ENCODE results near the gene DRD1. TPM values are rescaled to one million over a fixed set of nuclear protein-coding genes. Genes with fewer than 3 reads are reported as not detected.

The DRD1 gene
- total RNA-seq, 1 experiment from 2014 or later: 0.54 TPM

DNA sequence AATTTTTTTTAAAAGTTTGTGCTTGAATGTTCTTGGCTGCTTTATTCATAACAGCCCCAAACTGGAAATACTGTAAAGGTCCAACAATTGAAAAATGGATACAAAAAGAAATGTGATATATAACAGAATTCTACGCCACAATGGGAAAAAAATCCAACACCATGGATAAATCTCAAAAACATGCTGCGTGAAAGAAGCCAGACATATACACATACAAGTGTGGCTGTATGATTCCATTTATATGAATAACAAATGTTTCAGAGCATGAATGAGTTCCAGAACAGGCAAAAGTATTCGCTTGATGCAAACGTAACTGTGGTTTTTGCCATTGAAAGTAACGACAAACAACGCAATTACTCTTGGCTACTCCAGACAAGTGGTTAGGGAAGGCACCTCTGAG, 27.2 kb upstream of the DRD1 start:
- BruUV-seq (replicated peaks): no TSS peak
- CTCF ChIA-PET: no interaction called here
- Histone ChIP-seq H3K4me3 (replicated peaks in 1 of 2; ENCODE audit: low read depth in 1 of 2, low read length in 2 of 2) (no peak overlapping the region), H3K27me3 (ENCODE audit: insufficient read depth, low read length) (no peaks in the 10 kb centered on the region), H4K20me1 (ENCODE audit: insufficient read depth) (no peaks in the 10 kb centered on the region), H3K79me2 (ENCODE audit: insufficient read depth, low read length) (no peaks in the 10 kb centered on the region), H3K27ac (ENCODE audit: low read depth, low read length) (no peak overlapping the region), H2AFZ (ENCODE audit: low read depth, low read length, poor library complexity, severe bottlenecking) (no peak overlapping the region), H3K36me3 (ENCODE audit: control insufficient read depth in 1 of 2, insufficient read depth in 2 of 2, low read length in 2 of 2) (no peaks in the 10 kb centered on the region), H3K4me2 (ENCODE audit: low read length) (no peak overlapping the region), H3K9ac (ENCODE audit: low read length) (no peak overlapping the region), H3K4me1 (ENCODE audit: control insufficient read depth in 1 of 2, insufficient read depth in 2 of 2, low read length in 2 of 2) (no peaks in the 10 kb centered on the region), H3K9me3 (ENCODE audit: control insufficient read depth in 1 of 2, insufficient read depth in 1 of 2, low read depth in 1 of 2, low read length in 2 of 2) (no peaks in the 10 kb centered on the region), H3K9me2 (ENCODE audit: insufficient read depth) (no peaks in the 10 kb centered on the region)
- no peak for DNase-seq (ENCODE audit: low read depth, low spot score)
- ATAC-seq: no peak
- POLR2A ChIA-PET: no interaction called here
- intact Hi-C loops (cut with micrococcal nuclease): no loop called here
- RAD21 ChIA-PET (ENCODE audit: low non-redundant PET in 1 of 2, low total read pairs in 2 of 2, uncharacterized antibody in 2 of 2, unreplicated experiment in 2 of 2): no interaction called here
- TF ChIP-seq, protein P1, sequence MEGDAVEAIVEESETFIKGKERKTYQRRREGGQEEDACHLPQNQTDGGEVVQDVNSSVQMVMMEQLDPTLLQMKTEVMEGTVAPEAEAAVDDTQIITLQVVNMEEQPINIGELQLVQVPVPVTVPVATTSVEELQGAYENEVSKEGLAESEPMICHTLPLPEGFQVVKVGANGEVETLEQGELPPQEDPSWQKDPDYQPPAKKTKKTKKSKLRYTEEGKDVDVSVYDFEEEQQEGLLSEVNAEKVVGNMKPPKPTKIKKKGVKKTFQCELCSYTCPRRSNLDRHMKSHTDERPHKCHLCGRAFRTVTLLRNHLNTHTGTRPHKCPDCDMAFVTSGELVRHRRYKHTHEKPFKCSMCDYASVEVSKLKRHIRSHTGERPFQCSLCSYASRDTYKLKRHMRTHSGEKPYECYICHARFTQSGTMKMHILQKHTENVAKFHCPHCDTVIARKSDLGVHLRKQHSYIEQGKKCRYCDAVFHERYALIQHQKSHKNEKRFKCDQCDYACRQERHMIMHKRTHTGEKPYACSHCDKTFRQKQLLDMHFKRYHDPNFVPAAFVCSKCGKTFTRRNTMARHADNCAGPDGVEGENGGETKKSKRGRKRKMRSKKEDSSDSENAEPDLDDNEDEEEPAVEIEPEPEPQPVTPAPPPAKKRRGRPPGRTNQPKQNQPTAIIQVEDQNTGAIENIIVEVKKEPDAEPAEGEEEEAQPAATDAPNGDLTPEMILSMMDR (IDR thresholded peaks at IDR 0.05 in 2 of 3, conservative IDR thresholded peaks at IDR 0.05 in 1 of 3; ENCODE audit: borderline replicate concordance in 1 of 3, insufficient read depth in 1 of 3, low read depth in 2 of 3, low read length in 2 of 3): no peak
- TF ChIP-seq CEBPB (IDR thresholded peaks at IDR 0.05; ENCODE audit: low read depth) (no peak), SIN3A (IDR thresholded peaks at IDR 0.05; ENCODE audit: low read depth) (no peak), CBX3 (IDR thresholded peaks at IDR 0.05; ENCODE audit: low read depth) (no peak), RAD21 (IDR thresholded peaks at IDR 0.05; ENCODE audit: low read depth) (no peak), MAX (IDR thresholded peaks at IDR 0.05) (no peak), FOSL1 (IDR thresholded peaks at IDR 0.05; ENCODE audit: low read depth) (no peak), EGR1 (IDR thresholded peaks at IDR 0.05; ENCODE audit: low read depth) (no peak), YY1 (IDR thresholded peaks at IDR 0.05; ENCODE audit: extremely low read depth, insufficient replicate concordance, low read depth, low read length) (no peak), ELF1 (IDR thresholded peaks at IDR 0.05; ENCODE audit: borderline replicate concordance, low read depth) (no peak), TCF7L2 (IDR thresholded peaks at IDR 0.05; ENCODE audit: borderline replicate concordance, extremely low read depth, insufficient read depth, insufficient read length) (no peak), JUND (IDR thresholded peaks at IDR 0.05) (no peak)

Measured in HCT116 (cell line).